ENCODE results near the gene OR52A5. TPM values are rescaled to one million over a fixed set of nuclear protein-coding genes. Genes with fewer than 3 reads are reported as not detected.
"Not testable (repeated sequence)": the region's sequence is repeated elsewhere in the genome, so short reads cannot be mapped to it uniquely, and the experiment has no call there.

OR52A5 gene
- not detected in 2 replicates for total RNA-seq (2014; rRNA removed; shearing (Covaris generic); ENCODE audit: low replicate concordance)

GRCh38 chr11:5137996-5138395, at the start of gene OR52A5:
Gene OR52A5 (minus strand): TSS chr11:5138356. CDS start chr11:5132642, 5,714 bp downstream.
- no peak for DNase-seq (ENCODE audit: low read depth)
- in situ Hi-C loops (cut with HindIII; ENCODE audit: low pct_unique_long_range_greater_than_20kb, low sequenced_read_pairs), result no loop called here

GRCh38 chr11:5178046-5178837, 40.1 kb upstream of the OR52A5 start:
- in situ Hi-C loops (cut with HindIII; ENCODE audit: low pct_unique_long_range_greater_than_20kb, low sequenced_read_pairs), result no loop called here
- DNase-seq (ENCODE audit: low read depth), result no peak

- in situ Hi-C loops (cut with HindIII; ENCODE audit: low pct_unique_long_range_greater_than_20kb, low sequenced_read_pairs), result no loop called here
- no peak for DNase-seq (ENCODE audit: low read depth)
These were observed 36.8 kb upstream of the OR52A5 start for GRCh38 chr11:5174934-5175333.

- in situ Hi-C loops (cut with HindIII; ENCODE audit: low pct_unique_long_range_greater_than_20kb, low sequenced_read_pairs), result no loop called here
These were observed 33.7 kb upstream of the OR52A5 start for GRCh38 chr11:5171856-5172255.

GRCh38 chr11:5165898-5166297, 27.7 kb upstream of the OR52A5 start:
- DNase-seq (ENCODE audit: low read depth); in situ Hi-C loops (cut with HindIII; ENCODE audit: low pct_unique_long_range_greater_than_20kb, low sequenced_read_pairs): not testable (repeated sequence)

More at GRCh38 chr11:5171856-5172255, 33.7 kb upstream of the OR52A5 start:
- DNase-seq (ENCODE audit: low read depth), result no peak

- in situ Hi-C loops (cut with HindIII; ENCODE audit: low pct_unique_long_range_greater_than_20kb, low sequenced_read_pairs); DNase-seq (ENCODE audit: low read depth): not testable (repeated sequence)
These were observed 26.7 kb upstream of the OR52A5 start for GRCh38 chr11:5164807-5165206.

- in situ Hi-C loops (cut with HindIII; ENCODE audit: low pct_unique_long_range_greater_than_20kb, low sequenced_read_pairs), result not testable (repeated sequence)
These were observed 22.9 kb upstream of the OR52A5 start for GRCh38 chr11:5161045-5161444.

GRCh38 chr11:5160217-5160616, 22.1 kb upstream of the OR52A5 start:
- in situ Hi-C loops (cut with HindIII; ENCODE audit: low pct_unique_long_range_greater_than_20kb, low sequenced_read_pairs); DNase-seq (ENCODE audit: low read depth): not testable (repeated sequence)

More at GRCh38 chr11:5161045-5161444, 22.9 kb upstream of the OR52A5 start:
- not testable (repeated sequence) for DNase-seq (ENCODE audit: low read depth)

GRCh38 chr11:5159806-5160205, 21.6 kb upstream of the OR52A5 start:
- no peak for DNase-seq (ENCODE audit: low read depth)
- in situ Hi-C loops (cut with HindIII; ENCODE audit: low pct_unique_long_range_greater_than_20kb, low sequenced_read_pairs), result no loop called here

GRCh38 chr11:5154657-5155056, 16.5 kb upstream of the OR52A5 start, which contains the start of gene OR52A1:
Gene OR52A1 (minus strand): TSS chr11:5154757. CDS start chr11:5152369, 2,388 bp downstream.
- in situ Hi-C loops (cut with HindIII; ENCODE audit: low pct_unique_long_range_greater_than_20kb, low sequenced_read_pairs), result no loop called here
- no peak for DNase-seq (ENCODE audit: low read depth)

GRCh38 chr11:5153574-5154431, 15.6 kb upstream of the OR52A5 start:
- in situ Hi-C loops (cut with HindIII; ENCODE audit: low pct_unique_long_range_greater_than_20kb, low sequenced_read_pairs), result no loop called here
- no peak for DNase-seq (ENCODE audit: low read depth)

- in situ Hi-C loops (cut with HindIII; ENCODE audit: low pct_unique_long_range_greater_than_20kb, low sequenced_read_pairs), result no loop called here
- DNase-seq (ENCODE audit: low read depth), result no peak
These were observed 13.6 kb upstream of the OR52A5 start for GRCh38 chr11:5151713-5152153.

GRCh38 chr11:5144206-5144605, 6.0 kb upstream of the OR52A5 start:
- in situ Hi-C loops (cut with HindIII; ENCODE audit: low pct_unique_long_range_greater_than_20kb, low sequenced_read_pairs); DNase-seq (ENCODE audit: low read depth): not testable (repeated sequence)

- DNase-seq (ENCODE audit: low read depth), result no peak
- in situ Hi-C loops (cut with HindIII; ENCODE audit: low pct_unique_long_range_greater_than_20kb, low sequenced_read_pairs), result no loop called here
These were observed 1.1 kb downstream of the OR52A5 start for GRCh38 chr11:5137014-5137413.

- in situ Hi-C loops (cut with HindIII; ENCODE audit: low pct_unique_long_range_greater_than_20kb, low sequenced_read_pairs), result no loop called here
- no peak for DNase-seq (ENCODE audit: low read depth)
These were observed 1.9 kb downstream of the OR52A5 start for GRCh38 chr11:5136261-5136660.

GRCh38 chr11:5131584-5132335, 6.4 kb downstream of the OR52A5 start:
- no peak for DNase-seq (ENCODE audit: low read depth)
- in situ Hi-C loops (cut with HindIII; ENCODE audit: low pct_unique_long_range_greater_than_20kb, low sequenced_read_pairs), result no loop called here

- in situ Hi-C loops (cut with HindIII; ENCODE audit: low pct_unique_long_range_greater_than_20kb, low sequenced_read_pairs), result no loop called here
These were observed 8.7 kb downstream of the OR52A5 start for GRCh38 chr11:5129457-5129877.

More at GRCh38 chr11:5129457-5129877, 8.7 kb downstream of the OR52A5 start:
- no peak for DNase-seq (ENCODE audit: low read depth)
